H1 (cell line): Measurements from ENCODE around the gene SIGLEC6.

ENCODE experiments used
- BRCA1 ChIP-seq: IDR thresholded peaks from 2 replicates; pipeline ENCODE4 v1.6.1; 2012; ENCODE audit warnings: low read depth, low read length, improper control_type of control experiment
- CTCF ChIP-seq, 3 experiments: IDR thresholded peaks; 1 replicate in 2 of 3; 2 replicates in 1 of 3; pipeline versions ENCODE4 v1.5.1 to v1.6.1; 2011; ENCODE audit warnings: low read length in 3 of 3, mild to moderate bottlenecking in 3 of 3, inconsistent platforms in 2 of 3, low read depth in 1 of 3, moderate library complexity in 1 of 3; ENCODE audit not compliant: insufficient read depth in 1 of 3; ENCODE audit errors: control extremely low read depth in 1 of 3
- EZH2 ChIP-seq: fragments of 200-600 bp; sonication (generic); IDR thresholded peaks from 2 replicates; pipeline ENCODE4 v1.7.1; 2012; ENCODE audit warnings: low read depth, mild to moderate bottlenecking, moderate library complexity, low read length, inconsistent platforms; ENCODE audit not compliant: severe bottlenecking
- GABPA ChIP-seq: IDR thresholded peaks from 2 replicates; pipeline ENCODE4 v1.6.1; 2011; ENCODE audit warnings: mild to moderate bottlenecking, low read length, moderate library complexity, borderline replicate concordance; ENCODE audit not compliant: insufficient read depth
- KDM5A ChIP-seq: fragments of 200-600 bp; IDR thresholded peaks from 2 replicates; pipeline ENCODE4 v1.7.1; 2012; ENCODE audit warnings: mild to moderate bottlenecking, low read length, inconsistent platforms, mixed read lengths
- POLR2A ChIP-seq, 2 experiments: IDR thresholded peaks; 1 replicate in 1 of 2; 2 replicates in 1 of 2; pipeline ENCODE4 v1.6.1; 2011; ENCODE audit warnings: low read depth in 2 of 2, low read length in 2 of 2, mild to moderate bottlenecking in 2 of 2; ENCODE audit errors: control extremely low read depth in 1 of 2
- RAD21 ChIP-seq, 2 experiments: IDR thresholded peaks in 1 of 2; conservative IDR thresholded peaks in 1 of 2; 2 replicates each; pipeline ENCODE4 v1.6.1; 2011; ENCODE audit warnings: low read depth in 2 of 2, low read length in 2 of 2, improper control_type of control experiment in 1 of 2, inconsistent platforms in 1 of 2, mild to moderate bottlenecking in 1 of 2, moderate library complexity in 1 of 2
- SP1 ChIP-seq: IDR thresholded peaks from 2 replicates; pipeline ENCODE4 v1.6.1; 2011; ENCODE audit warnings: low read depth, low read length
- TCF12 ChIP-seq: IDR thresholded peaks from 2 replicates; pipeline ENCODE4 v1.6.1; 2011; ENCODE audit warnings: low read depth, mild to moderate bottlenecking, low read length

- TF ChIP-seq BRCA1 = no peak
- no peak for TF ChIP-seq CTCF (IDR thresholded peaks at IDR 0.05; ENCODE audit: control extremely low read depth in 1 of 3, insufficient read depth in 1 of 3, low read depth in 1 of 3, low read length in 3 of 3)
- TF ChIP-seq SP1 = no peak
- TF ChIP-seq POLR2A (IDR thresholded peaks at IDR 0.05; ENCODE audit: control extremely low read depth in 1 of 2, low read depth in 2 of 2, low read length in 2 of 2) = no peak
- no peak for TF ChIP-seq EZH2
- no peak for TF ChIP-seq GABPA
- no peak for TF ChIP-seq TCF12
- no peak for TF ChIP-seq RAD21 (IDR thresholded peaks at IDR 0.05 in 1 of 2, conservative IDR thresholded peaks at IDR 0.05 in 1 of 2; ENCODE audit: low read depth in 2 of 2, low read length in 2 of 2)
- TF ChIP-seq KDM5A = no peak
Measured at GRCh38 chr19:51469629-51470028, 61.8 kb downstream of the SIGLEC6 start.
